ENCODE measurements around the gene COQ4.

COQ4 gene

GRCh38 chr9:128374221-128374675 is 51.6 kb downstream of the COQ4 start:
- TF ChIP-seq CTCF (IDR thresholded peaks at IDR 0.05; ENCODE audit: low read length, missing control alignments): no peak
- no peak overlapping the region for H3K4me3 ChIP-seq (replicated peaks; ENCODE audit: low read depth, low read length)
- no peak for DNase-seq (ENCODE audit: low read depth)

GRCh38 chr9:128375865-128376264 is 53.2 kb downstream of the COQ4 start:
- no peak for TF ChIP-seq CTCF (IDR thresholded peaks at IDR 0.05; ENCODE audit: low read length, missing control alignments)
- no peak overlapping the region for H3K4me3 ChIP-seq (replicated peaks; ENCODE audit: low read depth, low read length)
- no peak for DNase-seq (ENCODE audit: low read depth)

GRCh38 chr9:128382261-128382660 is 59.6 kb downstream of the COQ4 start:
- H3K4me3 ChIP-seq (replicated peaks; ENCODE audit: low read depth, low read length): no peak overlapping the region
- no peak for TF ChIP-seq CTCF (IDR thresholded peaks at IDR 0.05; ENCODE audit: low read length, missing control alignments)
- no peak for DNase-seq (ENCODE audit: low read depth)

- no peak for TF ChIP-seq CTCF (IDR thresholded peaks at IDR 0.05; ENCODE audit: low read length, missing control alignments)
- DNase-seq (ENCODE audit: low read depth): no peak
- no peak overlapping the region for H3K4me3 ChIP-seq (replicated peaks; ENCODE audit: low read depth, low read length)
Measured at GRCh38 chr9:128383007-128383753, 60.5 kb downstream of the COQ4 start.
